ENCODE results near the gene CLDN9. TPM values are rescaled to one million over a fixed set of nuclear protein-coding genes. Genes with fewer than 3 reads are reported as not detected.

CLDN9 gene
- total RNA-seq, 1 donor from 2014 or later, result 5.4 TPM

GRCh38 chr16:3017344-3017743, 4.6 kb downstream of the CLDN9 start:
- Mint-ChIP-seq H3K36me3 (peaks cover 4% of the 10 kb centered on the region), H3K4me3 (peak overlapping the region; percentile 89), H3K4me1 (peaks cover 64% of the 10 kb centered on the region), H3K27ac (peak overlapping the region; percentile 90), H3K27me3 (ENCODE audit: low read depth) (peaks cover 46% of the 10 kb centered on the region), H3K9me3 (no peaks in the 10 kb centered on the region)
- DNase-seq (ENCODE audit: low spot score in 2 of 2, unreplicated experiment in 2 of 2), result no peak
- TF ChIP-seq CTCF (IDR thresholded peaks at IDR 0.05; ENCODE audit: unreplicated experiment), result no peak

- peak; percentile 88 to 95 for DNase-seq (ENCODE audit: low spot score in 2 of 2, unreplicated experiment in 2 of 2)
- Mint-ChIP-seq H3K9me3 (no peaks in the 10 kb centered on the region), H3K27me3 (ENCODE audit: low read depth) (peaks cover 40% of the 10 kb centered on the region), H3K4me3 (peak within 1 kb of the TSS; percentile 89), H3K4me1 (peaks cover 64% of the 10 kb centered on the region), H3K27ac (peak within 1 kb of the TSS; percentile 96), H3K36me3 (peaks cover 4% of the 10 kb centered on the region)
- TF ChIP-seq CTCF (IDR thresholded peaks at IDR 0.05; ENCODE audit: unreplicated experiment), result peak; percentile 72
These were observed 5.2 kb downstream of the CLDN9 start, which contains the start of gene CLDN6 for GRCh38 chr16:3017794-3018506. Gene CLDN6 (minus strand): TSS chr16:3018183. CDS start chr16:3016021, 2,162 bp downstream.

GRCh38 chr16:3019594-3020246, 7.0 kb downstream of the CLDN9 start:
- Mint-ChIP-seq H3K4me1 (peaks cover 59% of the 10 kb centered on the region), H3K27ac (peak overlapping the region; percentile 97), H3K9me3 (no peaks in the 10 kb centered on the region), H3K4me3 (peak overlapping the region; percentile 84), H3K36me3 (peaks cover 6% of the 10 kb centered on the region), H3K27me3 (ENCODE audit: low read depth) (peaks cover 25% of the 10 kb centered on the region)
- TF ChIP-seq CTCF (IDR thresholded peaks at IDR 0.05; ENCODE audit: unreplicated experiment), result no peak
- no peak for DNase-seq (ENCODE audit: low spot score in 2 of 2, unreplicated experiment in 2 of 2)

GRCh38 chr16:3020247-3020603, 7.5 kb downstream of the CLDN9 start, which contains the start of gene TNFRSF12A:
Gene TNFRSF12A (plus strand): TSS chr16:3020368. CDS start chr16:3020398, 30 bp downstream.
- peak within 1 kb of the TSS; percentile 99 for H3K27ac Mint-ChIP-seq
- H3K4me1 Mint-ChIP-seq, result peaks cover 54% of the 10 kb centered on the region
- peak; percentile 61 to 75 for DNase-seq (ENCODE audit: low spot score in 2 of 2, unreplicated experiment in 2 of 2)
- no peak for TF ChIP-seq CTCF (IDR thresholded peaks at IDR 0.05; ENCODE audit: unreplicated experiment)
- H3K36me3 Mint-ChIP-seq, result peaks cover 4% of the 10 kb centered on the region
- no peaks in the 10 kb centered on the region for H3K9me3 Mint-ChIP-seq
- H3K27me3 Mint-ChIP-seq (ENCODE audit: low read depth), result peaks cover 20% of the 10 kb centered on the region
- H3K4me3 Mint-ChIP-seq, result peak within 1 kb of the TSS; percentile 84

GRCh38 chr16:3020604-3021448, 8.1 kb downstream of the CLDN9 start:
- no peaks in the 10 kb centered on the region for H3K9me3 Mint-ChIP-seq
- no peak for TF ChIP-seq CTCF (IDR thresholded peaks at IDR 0.05; ENCODE audit: unreplicated experiment)
- peak overlapping the region; percentile 84 for H3K4me3 Mint-ChIP-seq
- peak in 1 of 2 experiments; percentile 67 for DNase-seq (ENCODE audit: low spot score in 2 of 2, unreplicated experiment in 2 of 2)
- H3K36me3 Mint-ChIP-seq, result peaks cover 4% of the 10 kb centered on the region
- H3K27ac Mint-ChIP-seq, result peak overlapping the region; percentile 99
- H3K27me3 Mint-ChIP-seq (ENCODE audit: low read depth), result peaks cover 20% of the 10 kb centered on the region
- peaks cover 51% of the 10 kb centered on the region for H3K4me1 Mint-ChIP-seq

All from mesothelial cell of epicardium (in vitro differentiated cells).